Stomach (tissue), 9 donors: ENCODE data around the gene SNAPIN. TPM values are rescaled to one million over a fixed set of nuclear protein-coding genes. Genes with fewer than 3 reads are reported as not detected.

Experiments used
- DNase-seq, 2 donors: peaks; one replicate each; pipeline versions ENCODE4 v3.0.0 to v3.0.0-alpha.2; 2013 to 2019
- H3K27ac ChIP-seq, 5 donors: fragments of 200-600 bp in 4 of 5; sonication (generic) in 4 of 5; one replicate each; pipeline ENCODE4 v1.5.1; 2013 to 2019; ENCODE audit warnings: mild to moderate bottlenecking in 1 of 5, moderate library complexity in 1 of 5
- H3K27me3 ChIP-seq, 3 donors: fragments of 200-600 bp; sonication (generic); one replicate each; pipeline ENCODE4 v1.5.1; 2017 to 2019; ENCODE audit warnings: mixed run types in 1 of 3
- H3K36me3 ChIP-seq, 4 donors: fragments of 200-600 bp; sonication (generic); 1 replicate in 3 of 4; 2 replicates in 1 of 4; pipeline ENCODE4 v1.5.1; 2016 to 2019
- H3K4me1 ChIP-seq, 4 donors: fragments of 200-600 bp; sonication (generic); one replicate each; pipeline ENCODE4 v1.5.1; 2016 to 2019
- H3K4me3 ChIP-seq, 4 donors: fragments of 200-600 bp; sonication (generic) in 3 of 4; one replicate each; pipeline ENCODE4 v1.5.1; 2016 to 2019; ENCODE audit warnings: mild to moderate bottlenecking in 1 of 4
- H3K9me3 ChIP-seq, 4 donors: fragments of 200-600 bp; sonication (generic); one replicate each; pipeline ENCODE4 v1.5.1; 2016 to 2019
- EP300 ChIP-seq: sonication (generic); formaldehyde crosslinking; IDR thresholded peaks from one replicate; pipeline ENCODE4 v1.6.1; 2017; ENCODE audit warnings: antibody characterized with exemption
- POLR2A ChIP-seq, 4 donors: fragments of 450-650 bp; IDR thresholded peaks; one replicate each; pipeline ENCODE4 v1.6.1; 2016; ENCODE audit warnings: antibody characterized with exemption in 4 of 4, control low read depth in 2 of 4, mild to moderate bottlenecking in 1 of 4, moderate library complexity in 1 of 4
- POLR2AphosphoS5 ChIP-seq, 3 donors: sonication (generic); formaldehyde crosslinking; IDR thresholded peaks; one replicate each; pipeline ENCODE4 v1.6.1; 2016; ENCODE audit warnings: antibody characterized with exemption in 3 of 3
- WGBS, 5 donors: extraction: QIAGEN DNeasy Blood & Tissue Kit in 3 of 5; methylation state at CpG; one replicate each; pipeline versions ENCODE4 v1.1.5 to v1.1.7; 2013 to 2018; 5-methylcytosine and 5-hydroxymethylcytosine counted together
- intact Hi-C: fragments of 100-400 bp; cut with DNase I; formaldehyde crosslinking; loops from one replicate; pipeline ENCODE4 v1.15.1; 2023; ENCODE audit warnings: low total_unique reads
- polyA plus RNA-seq, 3 donors: library from polyadenylated mRNA; stranded (reverse); fragments of 200-250 nt; gene quantifications; one replicate each; pipeline ENCODE4 v1.2.3, GENCODE V29; 2013
- total RNA-seq, 5 donors: library from RNA; depleted of rRNA; stranded (reverse); fragments of >200 nt; gene quantifications; one replicate each; pipeline versions ENCODE4 v1.1.0 to v1.2.3, GENCODE V29; 2014 to 2016
- TF ChIP-seq, protein P1 (sequence below), 7 experiments: fragments of 450-650 bp in 4 of 7; fragments of 200-600 bp in 3 of 7; sonication (generic) in 3 of 7; IDR thresholded peaks; one replicate each; pipeline ENCODE4 v1.5.1; 2016 to 2019; ENCODE audit warnings: antibody characterized with exemption in 7 of 7, control low read depth in 2 of 7, mild to moderate bottlenecking in 1 of 7
- donor health status: healthy with polysubstance abuse.
- donor health status: Bipolar disorder and iron deficiency.
- donor health status: healthy.

SNAPIN gene
- total and polyA plus RNA-seq, 8 donors = 14.9 to 82.9 (median 29.4) TPM

- Histone ChIP-seq H3K4me1 (peaks cover 63 to 94% (median 79%) of the 10 kb centered on the region in 4 donors), H3K9me3 (no peaks in the 10 kb centered on the region), H3K27ac (peak within 1 kb of the TSS; percentile 87 to 90 (median 89))
Observed at GRCh38 chr1:153612755-153613331, 45.7 kb upstream of the SNAPIN start, which contains the start of gene S100A16. S100A16 (minus strand) TSS chr1:153613137; CDS start chr1:153608151, 4,986 bp downstream.

DNA sequence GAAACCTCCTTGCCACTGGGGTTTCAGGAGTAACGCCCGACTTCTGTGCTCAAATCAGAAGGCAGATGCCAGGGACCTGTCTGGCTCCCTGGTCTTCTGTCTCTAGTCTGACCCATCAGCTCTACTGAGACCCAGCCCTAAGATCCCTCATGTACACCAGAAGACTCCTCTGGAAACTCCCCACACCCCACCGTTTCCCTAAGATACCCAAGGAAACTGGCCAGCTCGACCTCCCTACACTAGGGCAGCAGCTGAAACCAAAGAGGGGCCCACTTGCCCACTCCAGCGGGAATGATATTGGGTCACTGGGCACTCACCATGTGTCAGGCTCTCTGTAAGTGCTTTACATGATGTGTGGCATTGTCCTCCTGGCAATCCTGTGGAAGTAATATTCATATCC is 45.1 kb upstream of the SNAPIN start:
- no peak for DNase-seq
- Histone ChIP-seq H3K9me3 (no peaks in the 10 kb centered on the region), H3K4me1 (peaks cover 59 to 91% (median 76%) of the 10 kb centered on the region in 4 donors), H3K27ac (peak overlapping the region; percentile 87 to 90 (median 89)), H3K36me3 (peaks cover 0 to 5% (median 0%) of the 10 kb centered on the region in 4 donors), H3K27me3 (no peaks in the 10 kb centered on the region), H3K4me3 (peak overlapping the region; percentile 54 to 76 (median 66))
- TF ChIP-seq POLR2AphosphoS5 (IDR thresholded peaks at IDR 0.05) (no peak), EP300 (no peak), POLR2A (IDR thresholded peaks at IDR 0.05) (no peak)
- TF ChIP-seq, protein P1, sequence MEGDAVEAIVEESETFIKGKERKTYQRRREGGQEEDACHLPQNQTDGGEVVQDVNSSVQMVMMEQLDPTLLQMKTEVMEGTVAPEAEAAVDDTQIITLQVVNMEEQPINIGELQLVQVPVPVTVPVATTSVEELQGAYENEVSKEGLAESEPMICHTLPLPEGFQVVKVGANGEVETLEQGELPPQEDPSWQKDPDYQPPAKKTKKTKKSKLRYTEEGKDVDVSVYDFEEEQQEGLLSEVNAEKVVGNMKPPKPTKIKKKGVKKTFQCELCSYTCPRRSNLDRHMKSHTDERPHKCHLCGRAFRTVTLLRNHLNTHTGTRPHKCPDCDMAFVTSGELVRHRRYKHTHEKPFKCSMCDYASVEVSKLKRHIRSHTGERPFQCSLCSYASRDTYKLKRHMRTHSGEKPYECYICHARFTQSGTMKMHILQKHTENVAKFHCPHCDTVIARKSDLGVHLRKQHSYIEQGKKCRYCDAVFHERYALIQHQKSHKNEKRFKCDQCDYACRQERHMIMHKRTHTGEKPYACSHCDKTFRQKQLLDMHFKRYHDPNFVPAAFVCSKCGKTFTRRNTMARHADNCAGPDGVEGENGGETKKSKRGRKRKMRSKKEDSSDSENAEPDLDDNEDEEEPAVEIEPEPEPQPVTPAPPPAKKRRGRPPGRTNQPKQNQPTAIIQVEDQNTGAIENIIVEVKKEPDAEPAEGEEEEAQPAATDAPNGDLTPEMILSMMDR (IDR thresholded peaks at IDR 0.05) = no peak
- WGBS, 5 donors = 51 to 70% (median 55%) methylated on average over 3 to 5 of the region's 5 CpGs
- intact Hi-C loops = no loop called here

More at GRCh38 chr1:153612755-153613331, 45.7 kb upstream of the SNAPIN start, which contains the start of gene S100A16:
- TF ChIP-seq, protein P1 (IDR thresholded peaks at IDR 0.05) = peak in 1 of 7 experiments; percentile 3
- peak; percentile 56 to 93 (median 92) for TF ChIP-seq POLR2AphosphoS5 (IDR thresholded peaks at IDR 0.05)
- no peak for TF ChIP-seq EP300
- TF ChIP-seq POLR2A (IDR thresholded peaks at IDR 0.05) = peak in 1 of 4 donors; percentile 83
- WGBS, 5 donors = 5 to 41% (median 23%) methylated on average over 9 of the region's 9 CpGs
- peaks cover under 1 to 3% (median 2%) of the 10 kb centered on the region in 4 donors for H3K36me3 ChIP-seq
- H3K27me3 ChIP-seq = no peaks in the 10 kb centered on the region
- peak; percentile 89 to 93 for DNase-seq
- H3K4me3 ChIP-seq = peak within 1 kb of the TSS; percentile 54 to 76 (median 66)
- intact Hi-C loops = no loop called here

DNA sequence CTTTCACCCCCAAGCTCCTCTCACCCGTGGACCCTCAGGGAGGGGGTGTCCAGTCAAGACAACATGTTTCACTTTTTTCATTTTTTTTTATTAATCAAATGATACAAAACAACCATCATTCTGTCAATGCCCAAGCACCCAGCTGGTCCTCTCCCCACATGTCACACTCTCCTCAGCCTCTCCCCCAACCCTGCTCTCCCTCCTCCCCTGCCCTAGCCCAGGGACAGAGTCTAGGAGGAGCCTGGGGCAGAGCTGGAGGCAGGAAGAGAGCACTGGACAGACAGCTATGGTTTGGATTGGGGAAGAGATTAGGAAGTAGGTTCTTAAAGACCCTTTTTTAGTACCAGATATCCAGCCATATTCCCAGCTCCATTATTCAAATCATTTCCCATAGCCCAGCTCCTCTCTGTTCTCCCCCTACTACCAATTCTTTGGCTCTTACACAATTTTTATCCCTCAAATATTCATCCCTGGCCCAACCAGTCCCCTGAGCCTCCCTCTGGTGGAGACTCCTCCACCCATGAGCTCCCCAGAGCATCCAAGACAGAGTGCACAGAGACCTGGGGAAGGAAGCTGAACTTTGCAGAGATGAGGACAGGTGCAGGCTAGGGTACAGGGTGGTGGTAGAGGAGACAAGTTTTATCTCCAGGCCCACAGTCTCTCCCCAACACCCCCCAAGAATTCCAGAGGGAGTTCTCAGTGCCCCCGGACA is 44.2 kb upstream of the SNAPIN start:
- TF ChIP-seq POLR2AphosphoS5 (IDR thresholded peaks at IDR 0.05) (no peak), POLR2A (IDR thresholded peaks at IDR 0.05) (no peak), EP300 (no peak)
- TF ChIP-seq, protein P1 (IDR thresholded peaks at IDR 0.05) = no peak
- Histone ChIP-seq H3K9me3 (no peaks in the 10 kb centered on the region), H3K4me1 (peaks cover 49 to 81% (median 66%) of the 10 kb centered on the region in 4 donors), H3K4me3 (peak overlapping the region in 1 of 4 donors; percentile 43), H3K27me3 (no peaks in the 10 kb centered on the region), H3K36me3 (peaks cover 0 to 14% (median 7%) of the 10 kb centered on the region in 4 donors), H3K27ac (peak overlapping the region; percentile 40 to 90 (median 88))
- intact Hi-C loops = no loop called here
- WGBS, 5 donors = 52 to 83% (median 74%) methylated on average over 2 of the region's 2 CpGs
- peak in 1 of 2 donors; percentile 12 for DNase-seq

DNA sequence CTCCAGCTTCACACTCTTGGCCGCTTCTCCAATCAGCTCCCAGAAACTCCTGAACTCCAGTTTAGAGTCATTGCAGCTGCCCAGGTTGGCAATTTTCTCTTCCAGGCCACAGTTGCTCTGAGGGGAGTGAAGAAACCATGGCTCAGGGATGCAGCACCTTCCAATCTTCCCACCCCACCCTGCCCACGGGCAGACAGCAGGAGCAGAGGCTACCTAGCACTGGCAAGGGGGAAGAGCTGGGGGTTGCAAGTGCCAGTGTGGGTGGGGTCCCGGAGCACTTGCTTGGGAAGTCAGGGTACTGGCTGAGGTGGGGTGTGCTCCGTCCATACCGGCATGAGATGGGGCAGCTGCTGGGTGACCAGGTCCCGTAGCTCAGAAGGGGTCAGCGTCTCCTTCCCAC is 43.6 kb upstream of the SNAPIN start:
- Histone ChIP-seq H3K27me3 (no peaks in the 10 kb centered on the region), H3K4me3 (peak overlapping the region in 1 of 4 donors; percentile 43), H3K27ac (peak overlapping the region in 3 of 5 donors; percentile 87 to 89 (median 88)), H3K9me3 (no peaks in the 10 kb centered on the region), H3K4me1 (peaks cover 44 to 76% (median 61%) of the 10 kb centered on the region in 4 donors), H3K36me3 (peaks cover 0 to 20% (median 8%) of the 10 kb centered on the region in 4 donors)
- intact Hi-C loops = no loop called here
- 84 to 91% (median 90%) methylated on average over 7 of the region's 7 CpGs for WGBS, 5 donors
- DNase-seq = no peak
- TF ChIP-seq POLR2A (IDR thresholded peaks at IDR 0.05) = no peak
- TF ChIP-seq, protein P1 (IDR thresholded peaks at IDR 0.05) = no peak
